ENCODE results near the gene SCGB1D2.

SCGB1D2 gene

DNA sequence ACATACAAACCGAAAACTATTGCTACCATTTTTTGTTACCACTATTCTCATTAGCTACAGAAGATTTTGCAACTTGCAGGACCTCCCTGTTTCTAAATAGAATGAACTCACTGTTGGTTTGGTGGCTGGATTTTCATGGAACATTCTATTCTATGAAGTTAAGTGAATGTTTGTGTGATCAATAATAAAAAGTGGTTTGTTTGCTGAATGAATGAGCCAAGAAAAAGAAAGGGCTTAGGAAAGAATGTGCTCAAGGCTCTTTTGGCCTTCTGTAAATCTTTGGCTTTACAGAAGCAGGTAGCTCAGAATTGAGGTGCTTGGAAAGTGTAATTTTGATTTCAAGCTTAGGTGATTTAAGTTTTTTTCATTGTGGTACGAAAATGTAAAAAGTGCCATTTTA is 5.9 kb upstream of the SCGB1D2 start:
- H3K4me3 ChIP-seq: no peak overlapping the region
- no peak overlapping the region for H3K27ac ChIP-seq
- DNase-seq (ENCODE audit: low spot score): no peak
- TF ChIP-seq, protein P1, sequence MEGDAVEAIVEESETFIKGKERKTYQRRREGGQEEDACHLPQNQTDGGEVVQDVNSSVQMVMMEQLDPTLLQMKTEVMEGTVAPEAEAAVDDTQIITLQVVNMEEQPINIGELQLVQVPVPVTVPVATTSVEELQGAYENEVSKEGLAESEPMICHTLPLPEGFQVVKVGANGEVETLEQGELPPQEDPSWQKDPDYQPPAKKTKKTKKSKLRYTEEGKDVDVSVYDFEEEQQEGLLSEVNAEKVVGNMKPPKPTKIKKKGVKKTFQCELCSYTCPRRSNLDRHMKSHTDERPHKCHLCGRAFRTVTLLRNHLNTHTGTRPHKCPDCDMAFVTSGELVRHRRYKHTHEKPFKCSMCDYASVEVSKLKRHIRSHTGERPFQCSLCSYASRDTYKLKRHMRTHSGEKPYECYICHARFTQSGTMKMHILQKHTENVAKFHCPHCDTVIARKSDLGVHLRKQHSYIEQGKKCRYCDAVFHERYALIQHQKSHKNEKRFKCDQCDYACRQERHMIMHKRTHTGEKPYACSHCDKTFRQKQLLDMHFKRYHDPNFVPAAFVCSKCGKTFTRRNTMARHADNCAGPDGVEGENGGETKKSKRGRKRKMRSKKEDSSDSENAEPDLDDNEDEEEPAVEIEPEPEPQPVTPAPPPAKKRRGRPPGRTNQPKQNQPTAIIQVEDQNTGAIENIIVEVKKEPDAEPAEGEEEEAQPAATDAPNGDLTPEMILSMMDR (IDR thresholded peaks at IDR 0.05): no peak

DNA sequence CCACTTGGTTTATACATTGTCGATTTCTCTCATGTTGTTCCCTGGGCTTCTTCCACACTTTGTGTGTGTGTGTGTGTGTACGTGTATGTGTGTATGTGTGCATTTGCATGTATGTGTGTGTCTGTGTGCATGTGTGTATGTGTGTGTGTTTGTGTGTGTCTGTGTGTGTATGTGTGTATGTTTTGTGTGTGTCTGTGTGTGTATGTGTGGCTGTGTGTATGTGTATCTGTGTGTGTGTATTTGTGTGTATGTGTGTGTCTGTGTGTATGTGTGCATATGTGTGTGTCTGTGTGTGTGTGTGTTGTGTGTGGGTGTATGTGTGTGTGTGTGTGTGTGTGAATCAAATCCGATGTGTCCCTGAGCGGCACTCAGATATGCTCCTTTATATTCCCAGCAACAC is 4.5 kb upstream of the SCGB1D2 start:
- H3K4me3 ChIP-seq: no peak overlapping the region
- DNase-seq (ENCODE audit: low spot score): no peak
- TF ChIP-seq, protein P1 (IDR thresholded peaks at IDR 0.05): no peak

DNA sequence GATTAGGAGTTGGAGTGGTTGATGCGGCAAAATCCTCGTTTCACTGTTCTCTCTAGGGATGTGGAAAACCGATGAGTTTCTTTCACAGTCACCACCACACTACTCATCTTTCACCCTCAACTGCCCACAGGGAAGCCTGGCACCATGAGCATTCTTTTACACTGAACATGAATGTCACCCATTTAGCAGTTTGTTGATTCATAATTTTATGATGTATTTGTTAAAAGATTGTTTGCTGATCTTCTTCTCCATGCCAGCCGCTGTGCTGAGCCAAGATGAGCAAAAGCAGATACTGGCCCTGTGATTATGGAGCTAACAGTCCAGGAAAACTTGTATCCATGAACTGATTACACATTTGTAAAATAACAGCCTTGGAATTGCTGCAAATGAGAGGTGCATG is 3.9 kb upstream of the SCGB1D2 start:
- DNase-seq (ENCODE audit: low spot score): no peak
- Histone ChIP-seq H3K27ac (no peak overlapping the region), H3K4me3 (no peak overlapping the region)
- TF ChIP-seq, protein P1 (IDR thresholded peaks at IDR 0.05): no peak

More for the DNA sequence above, 4.5 kb upstream of the SCGB1D2 start:
- no peak overlapping the region for H3K27ac ChIP-seq

DNA sequence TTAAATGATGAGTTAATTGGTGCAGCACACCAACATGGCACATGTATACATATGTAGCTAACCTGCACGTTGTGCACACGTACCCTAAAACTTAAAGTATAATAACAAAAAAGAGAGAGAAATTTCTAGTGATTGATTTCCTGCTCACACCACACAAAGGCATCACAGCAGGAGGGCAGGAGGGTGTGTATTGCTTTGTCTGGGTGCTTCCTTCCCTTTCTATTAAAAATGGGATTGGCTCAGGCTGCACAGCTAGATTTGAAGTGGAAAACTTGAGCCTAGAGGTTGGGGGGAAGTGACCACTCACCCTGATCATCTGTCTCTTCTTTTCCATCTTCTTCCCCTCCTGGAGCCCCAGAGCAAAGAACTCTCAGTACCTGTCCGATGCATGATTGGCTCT is 944 bp upstream of the SCGB1D2 start:
- Histone ChIP-seq H3K4me3 (no peak overlapping the region), H3K27ac (no peak overlapping the region)
- TF ChIP-seq, protein P1 (IDR thresholded peaks at IDR 0.05): no peak
- DNase-seq (ENCODE audit: low spot score): no peak

DNA sequence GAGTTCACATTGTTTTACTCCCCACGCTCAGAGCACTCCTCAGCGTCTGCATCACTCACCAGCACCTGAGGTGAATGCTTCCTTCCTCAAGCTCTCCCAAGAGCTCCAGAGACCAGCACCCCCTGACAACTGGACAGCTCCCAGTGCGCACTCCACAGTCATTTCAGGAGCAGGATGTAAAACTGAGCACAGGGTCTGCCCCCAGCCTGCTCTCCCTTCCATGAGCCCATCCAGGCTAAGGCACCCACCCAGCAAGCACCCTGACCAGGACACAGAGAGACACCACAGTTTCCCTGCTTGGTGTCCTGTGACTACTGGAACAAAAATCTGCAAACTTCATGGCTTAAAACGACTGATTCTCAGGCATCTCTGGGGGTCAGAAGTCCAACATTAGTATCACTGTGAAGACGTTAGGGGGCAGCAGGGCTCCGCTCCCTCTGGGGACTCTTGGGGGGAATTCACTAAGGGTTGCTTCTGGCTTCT is 3.3 kb downstream of the SCGB1D2 start:
- H3K27ac ChIP-seq: no peak overlapping the region
- TF ChIP-seq, protein P1 (IDR thresholded peaks at IDR 0.05): no peak
- H3K4me3 ChIP-seq: no peak overlapping the region
- no peak for DNase-seq (ENCODE audit: low spot score)

DNA sequence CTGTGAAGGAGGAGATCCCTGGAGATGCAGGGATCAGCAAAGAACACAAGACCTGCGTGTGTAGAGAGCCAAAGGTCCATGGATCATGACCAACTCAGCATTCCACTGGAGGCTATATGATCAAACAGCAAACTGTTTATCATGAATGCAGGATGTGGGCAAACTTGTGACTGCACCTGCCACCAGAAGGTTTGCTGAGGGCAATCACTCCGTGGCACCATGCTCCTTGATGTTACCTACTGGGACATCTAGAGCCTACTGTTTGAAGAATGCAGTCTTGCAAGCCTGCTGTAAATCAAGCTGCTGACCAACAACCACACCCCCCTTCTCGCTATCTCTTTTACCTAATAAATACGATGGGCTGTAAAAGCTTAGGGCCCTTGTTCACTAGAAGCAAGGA is 9.7 kb downstream of the SCGB1D2 start:
- no peak for DNase-seq (ENCODE audit: low spot score)
- TF ChIP-seq, protein P1 (IDR thresholded peaks at IDR 0.05): no peak
- Histone ChIP-seq H3K27ac (no peak overlapping the region), H3K4me3 (no peak overlapping the region)

DNA sequence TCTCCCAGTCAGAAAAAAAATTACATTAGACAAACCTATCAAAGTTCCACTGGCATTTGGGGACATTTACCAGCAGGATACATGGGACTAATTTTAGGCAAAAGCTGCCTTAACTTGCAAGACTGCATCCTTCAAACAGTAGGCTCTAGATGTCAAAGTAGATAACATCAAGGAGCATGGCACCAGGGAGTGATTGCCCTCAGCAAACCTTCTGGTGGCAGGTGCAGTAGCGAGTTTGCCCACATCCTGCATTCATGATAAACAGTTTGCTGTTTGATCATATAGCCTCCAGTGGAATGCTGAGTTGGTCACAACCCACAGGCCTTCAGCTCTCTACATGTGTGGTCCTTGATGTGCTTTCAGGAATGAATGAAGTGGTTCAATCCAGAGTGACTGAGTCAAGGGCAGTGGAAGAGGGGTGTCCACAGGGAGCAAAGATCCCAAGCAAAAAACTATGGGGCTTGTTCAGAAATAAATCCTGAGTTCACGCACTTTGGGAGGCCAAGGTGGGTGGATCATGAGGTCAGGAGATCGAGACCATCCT is 12.0 kb downstream of the SCGB1D2 start:
- H3K4me3 ChIP-seq: no peak overlapping the region
- DNase-seq (ENCODE audit: low spot score): no peak
- no peak overlapping the region for H3K27ac ChIP-seq
- TF ChIP-seq, protein P1 (IDR thresholded peaks at IDR 0.05): no peak

Measured in coronary artery (tissue), 2 donors.